ENCODE data around the gene SPAG16. TPM values are rescaled to one million over a fixed set of nuclear protein-coding genes. Genes with fewer than 3 reads are reported as not detected.

Gene SPAG16
- total RNA-seq, 1 donor from 2014 or later, result 22.6 TPM

DNA sequence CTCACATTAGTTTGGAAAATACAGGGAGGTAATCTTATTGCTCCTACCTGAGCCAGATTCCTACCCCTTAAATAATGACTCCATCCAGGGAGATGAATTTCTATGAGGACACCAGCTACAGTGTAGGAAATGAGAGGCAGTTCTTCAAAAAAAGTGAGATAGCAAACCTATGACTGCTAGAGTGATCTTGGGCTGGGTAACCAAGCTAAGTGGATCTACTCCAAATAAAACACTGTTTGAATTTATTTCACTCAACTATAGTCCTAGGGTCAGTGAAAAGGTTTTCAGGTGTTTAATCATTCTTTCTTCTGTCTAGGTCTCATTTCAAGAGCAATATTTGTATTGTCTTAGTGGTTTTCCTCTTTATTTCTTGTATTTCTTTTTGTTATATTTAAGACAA lies 854.5 kb downstream of the SPAG16 start:
- no peak for DNase-seq (ENCODE audit: low read depth)

DNA sequence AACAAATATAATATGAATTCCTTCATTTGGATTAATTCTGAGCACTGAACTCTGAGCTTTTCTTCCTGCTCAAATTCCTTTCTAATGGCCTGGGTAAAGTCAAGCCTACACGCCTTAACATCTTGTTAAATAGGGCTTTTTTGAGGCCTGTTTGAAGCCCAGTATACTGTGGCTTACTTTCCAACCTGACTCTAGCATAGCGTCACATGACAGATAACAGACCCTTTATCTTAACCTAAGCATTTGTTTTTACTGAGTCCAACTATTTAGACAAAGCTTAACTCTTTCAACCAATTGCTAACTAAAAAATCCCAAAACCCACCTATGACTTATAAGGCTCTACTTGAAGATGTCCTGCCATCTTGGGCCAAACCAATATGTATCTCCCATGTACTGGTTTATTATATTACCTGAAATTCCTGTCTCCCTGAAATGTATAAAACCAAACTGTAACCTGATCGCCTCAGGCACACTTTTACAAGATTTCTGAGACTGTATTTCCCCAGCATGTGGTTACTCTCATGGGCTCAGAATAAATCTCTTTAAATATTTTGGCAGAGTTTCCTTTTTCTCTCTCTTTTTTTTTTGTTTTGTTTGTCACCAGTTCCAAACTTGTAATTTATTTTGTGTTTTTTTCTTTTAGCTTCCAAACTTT lies 855.5 kb downstream of the SPAG16 start:
- DNase-seq (ENCODE audit: low read depth), result peak; percentile 12

DNA sequence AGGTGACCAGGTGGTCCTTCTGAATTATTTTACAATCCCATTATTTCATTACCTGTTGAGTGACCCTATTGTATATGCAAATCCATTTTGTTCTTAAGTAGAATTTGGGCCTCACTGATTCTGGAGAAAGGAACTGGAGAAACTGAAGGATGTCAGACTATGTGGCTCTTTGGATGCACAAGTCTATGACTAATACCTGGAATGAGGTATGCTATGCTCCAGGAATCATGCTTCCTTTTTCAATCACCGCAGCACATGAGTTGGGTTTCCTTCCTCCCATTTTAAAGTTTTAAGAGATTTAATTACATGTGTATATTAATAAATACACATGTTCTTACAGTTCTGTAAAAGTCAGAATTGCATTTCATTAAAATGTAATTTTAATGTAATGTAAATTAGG lies 872.7 kb downstream of the SPAG16 start:
- no peak for DNase-seq (ENCODE audit: low read depth)

- no peak for DNase-seq (ENCODE audit: low read depth)
Observed at GRCh38 chr2:214158851-214159250, 874.6 kb downstream of the SPAG16 start.

DNA sequence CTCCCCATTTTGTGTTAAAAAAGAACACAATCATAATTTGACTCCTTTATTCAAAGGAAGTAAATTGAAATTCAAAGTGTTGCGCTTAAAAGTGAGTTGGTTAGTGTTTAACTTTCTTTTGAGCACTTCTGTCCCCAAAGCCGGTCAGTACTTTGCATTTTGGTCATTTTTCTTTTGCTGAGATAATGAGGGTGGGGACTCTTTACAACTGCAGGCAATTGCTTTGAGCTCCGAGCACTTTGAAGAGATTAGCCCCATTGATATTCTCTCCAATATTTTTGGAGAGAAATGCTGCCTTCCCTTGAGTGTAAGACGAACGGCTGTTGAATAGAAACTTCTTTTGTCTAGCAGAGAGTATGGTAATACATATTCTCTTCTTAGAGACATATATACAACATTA lies 885.0 kb downstream of the SPAG16 start:
- DNase-seq (ENCODE audit: low read depth), result no peak

DNA sequence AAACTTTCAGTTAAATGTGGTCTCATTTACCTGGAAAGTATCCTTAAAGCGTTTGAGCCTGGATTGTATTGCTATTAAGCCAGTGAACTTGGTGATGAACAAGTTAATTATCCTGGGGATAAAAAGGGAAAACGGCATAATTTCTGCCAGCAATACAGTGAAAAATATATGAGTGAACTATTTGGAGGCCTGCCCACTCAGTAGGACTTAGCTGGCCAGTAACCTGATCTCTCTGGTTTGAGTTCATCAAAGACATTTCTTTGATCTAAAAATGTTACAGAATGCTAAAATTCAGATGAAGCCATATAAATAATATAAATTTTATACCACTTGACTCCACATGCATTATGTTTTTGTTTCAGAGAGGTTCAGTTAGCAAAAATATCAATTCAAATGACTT lies 885.5 kb downstream of the SPAG16 start:
- peak; percentile 22 for DNase-seq (ENCODE audit: low read depth)

DNA sequence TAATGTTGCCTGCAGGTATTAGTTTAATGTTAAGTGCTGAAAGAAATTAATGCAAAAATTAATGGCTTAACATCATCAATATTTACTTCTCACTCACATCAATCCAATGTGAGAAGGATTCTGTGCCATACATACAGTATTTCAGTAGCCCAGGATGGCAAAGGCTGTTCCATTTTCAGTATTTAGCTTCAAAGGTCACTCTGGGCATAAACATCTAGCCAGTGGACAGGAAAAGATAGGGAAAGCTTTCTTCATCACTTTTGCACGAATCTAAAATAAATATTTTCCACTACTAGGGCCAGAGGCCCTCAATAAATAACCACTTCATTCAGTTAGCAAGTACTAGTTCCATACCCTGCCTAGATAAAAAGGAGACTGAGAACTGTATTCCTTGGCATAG lies 890.3 kb downstream of the SPAG16 start:
- DNase-seq (ENCODE audit: low read depth), result no peak

GRCh38 chr2:214180071-214180470 lies 895.8 kb downstream of the SPAG16 start:
- no peak for DNase-seq (ENCODE audit: low read depth)

DNA sequence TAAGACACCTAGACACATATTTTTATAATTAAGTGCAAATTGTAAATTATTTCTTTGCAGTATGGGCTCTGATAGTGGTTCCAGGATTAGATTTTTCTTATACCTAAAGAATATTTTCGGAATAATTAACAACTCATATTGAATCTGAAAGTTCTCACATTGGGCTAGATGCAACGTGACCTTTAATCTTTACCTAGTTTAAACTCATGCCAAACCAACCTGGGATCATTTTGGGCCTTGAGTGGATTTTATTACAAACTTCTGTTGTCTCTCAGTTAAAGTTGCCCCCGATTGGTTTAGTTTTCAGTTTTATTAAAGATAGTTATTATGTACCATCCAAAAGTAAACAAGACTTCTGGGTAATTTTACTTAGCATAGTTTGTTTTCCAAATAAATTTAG lies 896.4 kb downstream of the SPAG16 start:
- DNase-seq (ENCODE audit: low read depth), result no peak

- no peak for DNase-seq (ENCODE audit: low read depth)
Observed at GRCh38 chr2:214184461-214184860, 900.2 kb downstream of the SPAG16 start.

GRCh38 chr2:214185546-214185945 lies 901.3 kb downstream of the SPAG16 start:
- no peak for DNase-seq (ENCODE audit: low read depth)

- DNase-seq (ENCODE audit: low read depth), result no peak
Observed at GRCh38 chr2:214192711-214193110, 908.4 kb downstream of the SPAG16 start.

DNA sequence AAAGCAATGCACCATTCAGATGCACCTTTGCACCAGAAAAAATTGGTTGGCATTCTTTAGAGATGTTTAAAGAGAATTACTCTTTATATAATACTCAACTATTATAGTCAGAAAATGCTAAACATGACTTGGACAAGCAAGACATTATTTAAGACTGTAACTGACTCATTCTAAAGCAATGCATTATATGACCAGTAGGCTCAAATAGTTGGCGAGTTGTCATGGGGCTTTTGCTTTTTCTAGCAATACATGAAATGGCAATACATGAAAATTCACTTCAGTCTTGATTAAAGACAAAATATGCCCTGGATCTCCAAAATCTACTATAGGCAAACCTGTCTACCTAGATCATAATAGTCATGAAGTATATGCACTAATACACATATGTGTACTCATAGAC lies 909.7 kb downstream of the SPAG16 start:
- DNase-seq (ENCODE audit: low read depth), result peak; percentile 10

DNA sequence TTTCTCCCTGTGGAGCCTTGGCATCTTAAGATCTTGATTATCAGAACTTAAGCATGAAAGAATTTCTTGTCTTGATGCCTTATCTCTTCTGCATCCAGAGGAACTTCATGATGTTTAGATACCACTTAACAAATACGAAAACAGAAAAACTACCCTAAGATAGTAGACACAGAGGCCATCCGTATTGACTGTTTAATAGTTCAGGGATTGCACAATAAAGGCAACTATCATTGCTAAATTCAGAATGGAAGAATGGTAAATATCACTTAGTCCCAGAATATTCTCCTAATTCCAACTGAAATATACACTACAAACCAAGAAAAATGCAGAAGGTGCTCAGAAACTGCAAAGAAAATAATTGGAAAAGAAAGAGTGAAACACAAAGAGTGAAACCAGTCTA lies 912.0 kb downstream of the SPAG16 start:
- no peak for DNase-seq (ENCODE audit: low read depth)

DNA sequence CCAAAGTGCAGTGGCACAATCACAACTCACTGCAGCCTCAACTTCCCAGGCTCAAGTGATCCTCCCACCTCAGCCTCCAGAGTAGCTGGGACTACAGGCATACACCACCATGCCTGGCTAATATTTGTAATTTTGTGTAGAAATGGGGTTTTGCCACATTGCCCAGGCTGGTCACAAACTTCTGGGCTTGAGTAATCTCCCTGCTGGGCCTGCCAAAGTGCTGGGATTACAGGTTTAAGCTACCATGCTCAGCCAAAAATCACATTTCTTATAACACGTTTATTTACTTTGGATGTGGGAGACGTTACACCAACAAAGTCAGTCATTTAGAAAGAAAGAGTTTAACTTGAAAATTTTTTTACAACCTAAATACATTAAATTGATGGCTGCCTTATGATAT lies 917.6 kb downstream of the SPAG16 start:
- no peak for DNase-seq (ENCODE audit: low read depth)

DNA sequence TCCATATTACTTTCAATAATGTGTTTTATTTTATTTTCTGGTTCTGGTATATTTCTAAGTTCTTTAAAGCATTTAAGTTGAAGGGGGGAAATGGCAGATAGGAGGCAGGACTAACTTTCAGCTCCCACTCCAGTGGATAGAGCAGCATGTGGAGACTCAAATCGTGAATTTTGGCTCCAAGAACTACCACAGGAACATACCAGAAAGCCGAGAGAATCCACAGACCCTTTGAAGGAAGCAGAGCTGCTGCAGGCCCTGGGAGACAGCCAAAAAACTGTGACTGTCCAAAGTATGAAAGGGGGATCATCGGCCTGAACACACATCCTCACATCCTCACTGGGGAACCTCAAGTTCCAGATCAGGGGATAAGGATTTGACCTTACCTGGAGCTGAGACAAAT lies 919.0 kb downstream of the SPAG16 start:
- peak; percentile 32 for DNase-seq (ENCODE audit: low read depth)

DNA sequence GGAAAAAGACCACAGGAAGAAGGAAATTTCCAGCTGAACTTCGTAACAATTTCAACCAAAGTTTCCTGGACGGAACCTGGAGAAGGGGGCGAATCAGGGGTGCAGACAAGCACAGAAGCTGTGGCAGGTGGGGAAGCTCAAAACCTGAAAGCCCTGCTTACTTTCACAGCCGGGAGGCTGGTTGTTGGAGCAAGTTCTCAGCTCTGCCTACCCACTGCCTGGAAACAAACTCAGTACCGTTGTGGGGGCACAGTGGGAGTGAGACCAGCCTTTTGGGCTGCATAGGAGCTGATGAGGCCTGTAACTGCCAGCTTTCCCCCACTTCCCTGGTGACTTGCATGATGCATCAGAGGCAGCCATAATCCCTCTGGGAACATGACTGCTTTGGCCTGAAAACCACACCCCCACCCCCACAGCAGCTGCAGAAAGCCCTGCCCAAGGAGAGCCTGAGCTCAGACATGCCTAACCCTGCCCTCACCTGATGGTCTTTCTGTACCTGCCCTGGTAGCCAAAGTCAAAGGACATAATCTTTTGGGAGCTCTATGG lies 919.6 kb downstream of the SPAG16 start:
- DNase-seq (ENCODE audit: low read depth), result peak; percentile 75

DNA sequence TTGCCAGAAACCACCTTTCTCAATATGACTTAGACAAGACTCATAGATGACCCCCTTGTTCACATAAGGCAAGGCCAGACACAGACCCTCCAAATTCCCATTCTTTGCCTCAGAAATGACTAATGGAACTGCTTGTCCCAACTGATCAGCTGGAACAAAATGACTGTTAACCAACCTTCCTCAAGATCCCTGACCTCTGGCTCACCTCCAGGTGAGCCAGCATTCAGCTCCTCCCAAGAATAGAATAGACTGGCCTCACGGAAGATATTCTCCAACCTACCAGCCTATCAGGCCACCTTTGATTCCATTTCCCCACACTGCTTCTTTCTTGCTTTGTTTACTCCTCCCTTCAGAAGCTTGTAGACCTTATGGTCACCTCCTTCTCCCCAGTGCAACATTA lies 930.8 kb downstream of the SPAG16 start:
- DNase-seq (ENCODE audit: low read depth), result peak; percentile 4

GRCh38 chr2:214217136-214217535 lies 932.9 kb downstream of the SPAG16 start:
- DNase-seq (ENCODE audit: low read depth), result no peak

GRCh38 chr2:214217599-214217998 lies 933.3 kb downstream of the SPAG16 start:
- no peak for DNase-seq (ENCODE audit: low read depth)

GRCh38 chr2:214220251-214220650 lies 936.0 kb downstream of the SPAG16 start:
- DNase-seq (ENCODE audit: low read depth), result no peak

- no peak for DNase-seq (ENCODE audit: low read depth)
Observed at GRCh38 chr2:214226061-214226460, 941.8 kb downstream of the SPAG16 start.

DNA sequence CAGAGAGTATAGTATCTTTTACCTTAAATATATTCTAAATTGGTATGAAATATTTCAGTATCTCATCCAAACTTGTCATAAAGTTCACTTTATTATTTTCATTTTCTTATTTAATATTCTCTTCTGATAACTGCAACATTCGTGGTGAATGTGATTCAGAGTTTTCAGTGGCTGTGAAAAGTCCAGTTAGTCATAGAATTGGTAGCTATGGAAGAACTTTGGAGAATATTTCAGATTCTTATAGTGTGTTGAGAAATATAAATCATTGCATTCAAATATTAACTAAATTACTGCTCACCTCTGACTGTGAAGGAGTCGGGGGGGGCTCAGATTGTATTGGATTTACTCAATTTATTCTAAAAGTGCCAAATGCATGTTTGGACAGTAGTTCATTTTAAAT lies 948.0 kb downstream of the SPAG16 start:
- no peak for DNase-seq (ENCODE audit: low read depth)

GRCh38 chr2:214233164-214233563 lies 948.9 kb downstream of the SPAG16 start:
- no peak for DNase-seq (ENCODE audit: low read depth)
